ENCODE data around the gene UXS1. TPM values are rescaled to one million over a fixed set of nuclear protein-coding genes. Genes with fewer than 3 reads are reported as not detected.

Gene UXS1
- total and polyA plus RNA-seq, 9 of the 15 experiments (the other 6 are each of a cell fraction or from before 2014, with no cell fraction given): 5.8 to 25.8 (median 15.0) TPM

DNA sequence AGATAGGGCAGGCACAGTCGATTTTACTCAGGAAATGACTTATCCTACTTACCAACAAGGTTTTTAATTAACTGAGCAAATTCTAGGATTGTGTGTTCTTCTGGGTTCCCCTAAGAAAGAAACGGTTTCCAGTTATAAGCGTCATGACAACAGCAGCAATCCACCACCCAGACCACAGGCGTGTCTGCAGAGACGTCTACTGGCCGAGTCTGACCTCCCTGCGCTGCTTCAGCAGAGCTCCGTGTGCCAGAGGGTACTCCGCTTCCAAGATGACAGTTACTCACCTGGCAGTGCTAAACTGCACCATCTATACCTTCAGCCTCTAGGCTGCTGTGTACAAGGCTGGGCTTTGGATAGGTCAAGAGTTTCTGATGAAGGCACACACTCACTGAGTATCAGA, 95.4 kb downstream of the UXS1 start (continued):
- TF ChIP-seq NFIX (CRISPR knock-in tag; IDR thresholded peaks at IDR 0.05; ENCODE audit: low read depth) (no peak), CC2D1A (IDR thresholded peaks at IDR 0.05) (no peak), NCOR1 (IDR thresholded peaks at IDR 0.05) (no peak), HEY1 (CRISPR knock-in tag; IDR thresholded peaks at IDR 0.05; ENCODE audit: borderline replicate concordance) (no peak)
- TF ChIP-seq, protein P1, sequence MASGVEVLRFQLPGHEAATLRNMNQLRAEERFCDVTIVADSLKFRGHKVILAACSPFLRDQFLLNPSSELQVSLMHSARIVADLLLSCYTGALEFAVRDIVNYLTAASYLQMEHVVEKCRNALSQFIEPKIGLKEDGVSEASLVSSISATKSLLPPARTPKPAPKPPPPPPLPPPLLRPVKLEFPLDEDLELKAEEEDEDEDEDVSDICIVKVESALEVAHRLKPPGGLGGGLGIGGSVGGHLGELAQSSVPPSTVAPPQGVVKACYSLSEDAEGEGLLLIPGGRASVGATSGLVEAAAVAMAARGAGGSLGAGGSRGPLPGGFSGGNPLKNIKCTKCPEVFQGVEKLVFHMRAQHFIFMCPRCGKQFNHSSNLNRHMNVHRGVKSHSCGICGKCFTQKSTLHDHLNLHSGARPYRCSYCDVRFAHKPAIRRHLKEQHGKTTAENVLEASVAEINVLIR (CRISPR knock-in tag; IDR thresholded peaks at IDR 0.05): no peak

DNA sequence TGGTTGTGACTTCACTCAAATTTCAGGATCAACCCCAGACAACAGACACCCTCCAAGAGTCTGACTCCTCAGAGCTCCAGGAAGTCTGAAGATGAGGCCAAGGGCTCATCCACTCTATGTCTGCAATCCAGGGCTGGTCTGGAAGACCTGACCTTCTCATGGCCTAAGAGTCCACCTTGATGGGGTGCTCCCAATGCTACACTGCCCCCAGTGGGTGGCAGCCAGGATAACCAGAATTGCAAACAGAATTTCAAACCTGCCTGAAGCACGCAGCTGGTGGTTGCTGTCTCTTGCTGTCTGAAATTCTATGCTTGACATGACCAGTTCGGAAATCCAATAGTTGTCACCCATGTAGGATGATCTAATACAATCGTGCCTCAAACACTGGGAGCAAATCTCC, 96.0 kb downstream of the UXS1 start:
- H3K79me2 ChIP-seq (ENCODE audit: control insufficient read depth, insufficient read depth, low read length): no peaks in the 10 kb centered on the region
- ChIA-PET CTCF (ENCODE audit: low intra/inter-chr PET ratio) (no interaction called here), POLR2A (no interaction called here)
- H3K9me1 ChIP-seq (ENCODE audit: control insufficient read depth, insufficient read depth, low read length): no peaks in the 10 kb centered on the region
- H3K4me3 ChIP-seq: no peak overlapping the region
- peak; percentile 72 for ATAC-seq
- H4K20me1 ChIP-seq (replicated peaks; ENCODE audit: control insufficient read depth, insufficient read depth, low read length): no peaks in the 10 kb centered on the region
- peak in 3 of 4 experiments; percentile 17 to 50 (median 39) for DNase-seq (ENCODE audit: extremely low read depth in 1 of 4, low spot score in 3 of 4)
- H3K36me3 ChIP-seq (ENCODE audit: control insufficient read depth, insufficient read depth, low read length): peaks cover 45% of the 10 kb centered on the region; the same call in 1 of the 3 replicates
- no peak for FAIRE-seq
- BruUV-seq (replicated peaks): no TSS peak
- in situ Hi-C loops (cut with MboI): no loop called here
- H2AFZ ChIP-seq (ENCODE audit: low read depth, low read length): no peak overlapping the region
- no peaks in the 10 kb centered on the region for H3K4me1 ChIP-seq (replicated peaks in 1 of 2; ENCODE audit: control insufficient read depth in 2 of 2, insufficient read depth in 2 of 2, low read length in 2 of 2)
- 46% methylated on average over 3 of the region's 3 CpGs for WGBS (ENCODE audit: insufficient coverage, low coverage, missing lambda C conversion rate)
- no peaks in the 10 kb centered on the region for H3K27me3 ChIP-seq (ENCODE audit: control insufficient read depth in 2 of 2, insufficient read depth in 2 of 2, low read length in 2 of 2)
- no peak overlapping the region for H3K9ac ChIP-seq (ENCODE audit: insufficient read depth in 1 of 2, low read depth in 2 of 2, low read length in 2 of 2)
- H3K27ac ChIP-seq (ENCODE audit: extremely low read depth, low read depth, low read length): no peak overlapping the region
- no peak overlapping the region for H3K4me2 ChIP-seq (ENCODE audit: insufficient read depth, low read length)
- H3K9me3 ChIP-seq (replicated peaks; ENCODE audit: control insufficient read depth, insufficient read depth, low read depth, low read length): no peaks in the 10 kb centered on the region
- intact Hi-C loops (cut with micrococcal nuclease): no loop called here
- TF ChIP-seq, protein P2, sequence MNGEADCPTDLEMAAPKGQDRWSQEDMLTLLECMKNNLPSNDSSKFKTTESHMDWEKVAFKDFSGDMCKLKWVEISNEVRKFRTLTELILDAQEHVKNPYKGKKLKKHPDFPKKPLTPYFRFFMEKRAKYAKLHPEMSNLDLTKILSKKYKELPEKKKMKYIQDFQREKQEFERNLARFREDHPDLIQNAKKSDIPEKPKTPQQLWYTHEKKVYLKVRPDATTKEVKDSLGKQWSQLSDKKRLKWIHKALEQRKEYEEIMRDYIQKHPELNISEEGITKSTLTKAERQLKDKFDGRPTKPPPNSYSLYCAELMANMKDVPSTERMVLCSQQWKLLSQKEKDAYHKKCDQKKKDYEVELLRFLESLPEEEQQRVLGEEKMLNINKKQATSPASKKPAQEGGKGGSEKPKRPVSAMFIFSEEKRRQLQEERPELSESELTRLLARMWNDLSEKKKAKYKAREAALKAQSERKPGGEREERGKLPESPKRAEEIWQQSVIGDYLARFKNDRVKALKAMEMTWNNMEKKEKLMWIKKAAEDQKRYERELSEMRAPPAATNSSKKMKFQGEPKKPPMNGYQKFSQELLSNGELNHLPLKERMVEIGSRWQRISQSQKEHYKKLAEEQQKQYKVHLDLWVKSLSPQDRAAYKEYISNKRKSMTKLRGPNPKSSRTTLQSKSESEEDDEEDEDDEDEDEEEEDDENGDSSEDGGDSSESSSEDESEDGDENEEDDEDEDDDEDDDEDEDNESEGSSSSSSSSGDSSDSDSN (IDR thresholded peaks at IDR 0.05; ENCODE audit: borderline replicate concordance in 1 of 2, low read depth in 2 of 2, low read length in 2 of 2): no peak
- TF ChIP-seq NR2F6 (CRISPR knock-in tag; IDR thresholded peaks at IDR 0.05) (no peak), RFX7 (CRISPR knock-in tag; IDR thresholded peaks at IDR 0.05) (no peak)
- TF ChIP-seq, protein P3, sequence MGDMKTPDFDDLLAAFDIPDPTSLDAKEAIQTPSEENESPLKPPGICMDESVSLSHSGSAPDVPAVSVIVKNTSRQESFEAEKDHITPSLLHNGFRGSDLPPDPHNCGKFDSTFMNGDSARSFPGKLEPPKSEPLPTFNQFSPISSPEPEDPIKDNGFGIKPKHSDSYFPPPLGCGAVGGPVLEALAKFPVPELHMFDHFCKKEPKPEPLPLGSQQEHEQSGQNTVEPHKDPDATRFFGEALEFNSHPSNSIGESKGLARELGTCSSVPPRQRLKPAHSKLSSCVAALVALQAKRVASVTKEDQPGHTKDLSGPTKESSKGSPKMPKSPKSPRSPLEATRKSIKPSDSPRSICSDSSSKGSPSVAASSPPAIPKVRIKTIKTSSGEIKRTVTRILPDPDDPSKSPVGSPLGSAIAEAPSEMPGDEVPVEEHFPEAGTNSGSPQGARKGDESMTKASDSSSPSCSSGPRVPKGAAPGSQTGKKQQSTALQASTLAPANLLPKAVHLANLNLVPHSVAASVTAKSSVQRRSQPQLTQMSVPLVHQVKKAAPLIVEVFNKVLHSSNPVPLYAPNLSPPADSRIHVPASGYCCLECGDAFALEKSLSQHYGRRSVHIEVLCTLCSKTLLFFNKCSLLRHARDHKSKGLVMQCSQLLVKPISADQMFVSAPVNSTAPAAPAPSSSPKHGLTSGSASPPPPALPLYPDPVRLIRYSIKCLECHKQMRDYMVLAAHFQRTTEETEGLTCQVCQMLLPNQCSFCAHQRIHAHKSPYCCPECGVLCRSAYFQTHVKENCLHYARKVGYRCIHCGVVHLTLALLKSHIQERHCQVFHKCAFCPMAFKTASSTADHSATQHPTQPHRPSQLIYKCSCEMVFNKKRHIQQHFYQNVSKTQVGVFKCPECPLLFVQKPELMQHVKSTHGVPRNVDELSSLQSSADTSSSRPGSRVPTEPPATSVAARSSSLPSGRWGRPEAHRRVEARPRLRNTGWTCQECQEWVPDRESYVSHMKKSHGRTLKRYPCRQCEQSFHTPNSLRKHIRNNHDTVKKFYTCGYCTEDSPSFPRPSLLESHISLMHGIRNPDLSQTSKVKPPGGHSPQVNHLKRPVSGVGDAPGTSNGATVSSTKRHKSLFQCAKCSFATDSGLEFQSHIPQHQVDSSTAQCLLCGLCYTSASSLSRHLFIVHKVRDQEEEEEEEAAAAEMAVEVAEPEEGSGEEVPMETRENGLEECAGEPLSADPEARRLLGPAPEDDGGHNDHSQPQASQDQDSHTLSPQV (IDR thresholded peaks at IDR 0.05): no peak
- TF ChIP-seq, protein P4, sequence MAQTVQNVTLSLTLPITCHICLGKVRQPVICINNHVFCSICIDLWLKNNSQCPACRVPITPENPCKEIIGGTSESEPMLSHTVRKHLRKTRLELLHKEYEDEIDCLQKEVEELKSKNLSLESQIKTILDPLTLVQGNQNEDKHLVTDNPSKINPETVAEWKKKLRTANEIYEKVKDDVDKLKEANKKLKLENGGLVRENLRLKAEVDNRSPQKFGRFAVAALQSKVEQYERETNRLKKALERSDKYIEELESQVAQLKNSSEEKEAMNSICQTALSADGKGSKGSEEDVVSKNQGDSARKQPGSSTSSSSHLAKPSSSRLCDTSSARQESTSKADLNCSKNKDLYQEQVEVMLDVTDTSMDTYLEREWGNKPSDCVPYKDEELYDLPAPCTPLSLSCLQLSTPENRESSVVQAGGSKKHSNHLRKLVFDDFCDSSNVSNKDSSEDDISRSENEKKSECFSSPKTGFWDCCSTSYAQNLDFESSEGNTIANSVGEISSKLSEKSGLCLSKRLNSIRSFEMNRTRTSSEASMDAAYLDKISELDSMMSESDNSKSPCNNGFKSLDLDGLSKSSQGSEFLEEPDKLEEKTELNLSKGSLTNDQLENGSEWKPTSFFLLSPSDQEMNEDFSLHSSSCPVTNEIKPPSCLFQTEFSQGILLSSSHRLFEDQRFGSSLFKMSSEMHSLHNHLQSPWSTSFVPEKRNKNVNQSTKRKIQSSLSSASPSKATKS (CRISPR knock-in tag; IDR thresholded peaks at IDR 0.05): no peak

Measured in K562 (cell line).